GM23338 (cell line): ENCODE results near the gene C15orf61. TPM values are rescaled to one million over a fixed set of nuclear protein-coding genes. Genes with fewer than 3 reads are reported as not detected.

Experiments used
- ATAC-seq: fragments of 200-7000 bp; cut with Tn5 transposase; 3 replicates; pipeline ENCODE4 v1.9.1; 2020
- DNase-seq: peaks from one replicate; pipeline ENCODE4 v3.0.0-alpha.2; 2015; ENCODE audit warnings: low spot score
- H2AFZ ChIP-seq: fragments of 200-600 bp; sonication (generic); 2 replicates; pipeline ENCODE4 v1.8.0; 2016; ENCODE audit warnings: antibody characterized with exemption, mild to moderate bottlenecking, moderate library complexity
- H3F3A ChIP-seq: fragments of 200-600 bp; sonication (generic); replicated peaks from 2 replicates; pipeline ENCODE4 v1.8.0; 2017; ENCODE audit warnings: antibody characterized with exemption, mixed run types, low read depth
- H3K27ac ChIP-seq: fragments of 200-600 bp; sonication (generic); 2 replicates; pipeline ENCODE4 v1.6.1; 2016; ENCODE audit warnings: low read depth
- H3K27me3 ChIP-seq: fragments of 200-600 bp; sonication (generic); 2 replicates; pipeline ENCODE4 v1.8.0; 2016; ENCODE audit warnings: mild to moderate bottlenecking, mixed run types, moderate library complexity; ENCODE audit not compliant: insufficient read depth
- H3K36me3 ChIP-seq: fragments of 200-600 bp; sonication (generic); 2 replicates; pipeline ENCODE4 v1.8.0; 2016; ENCODE audit warnings: mild to moderate bottlenecking; ENCODE audit not compliant: insufficient read depth
- H3K4me1 ChIP-seq: fragments of 200-600 bp; sonication (generic); 2 replicates; pipeline ENCODE4 v1.8.0; 2016; ENCODE audit warnings: mild to moderate bottlenecking, moderate library complexity; ENCODE audit not compliant: insufficient read depth
- H3K4me2 ChIP-seq: fragments of 200-600 bp; sonication (generic); 2 replicates; pipeline ENCODE4 v1.7.1; 2017; ENCODE audit warnings: mixed run types
- H3K4me3 ChIP-seq: fragments of 200-600 bp; sonication (generic); 2 replicates; pipeline ENCODE4 v1.6.1; 2016; ENCODE audit warnings: mixed run types
- H3K79me2 ChIP-seq: fragments of 200-600 bp; sonication (generic); replicated peaks from 2 replicates; pipeline ENCODE4 v1.8.0; 2017; ENCODE audit warnings: mild to moderate bottlenecking; ENCODE audit not compliant: insufficient read depth
- H3K9me2 ChIP-seq: fragments of 200-600 bp; sonication (generic); 2 replicates; pipeline ENCODE4 v1.8.0; 2017; ENCODE audit not compliant: insufficient read depth
- H4K20me1 ChIP-seq: fragments of 200-600 bp; sonication (generic); replicated peaks from 2 replicates; pipeline ENCODE4 v1.8.0; 2017; ENCODE audit warnings: mild to moderate bottlenecking; ENCODE audit not compliant: insufficient read depth
- H3K27ac Mint-ChIP-seq: 2 replicates; pipeline ENCODE4 v1.8.0; 2020; ENCODE audit warnings: inconsistent platforms, mild to moderate bottlenecking, moderate library complexity, mixed read lengths
- H3K27me3 Mint-ChIP-seq: 3 replicates; pipeline ENCODE4 v1.8.0; 2022; ENCODE audit warnings: low read depth, mild to moderate bottlenecking, moderate library complexity, mixed read lengths, inconsistent platforms; ENCODE audit not compliant: insufficient read depth, poor library complexity
- H3K36me3 Mint-ChIP-seq: 3 replicates; pipeline ENCODE4 v1.8.0; 2021; ENCODE audit warnings: low read depth, mild to moderate bottlenecking, inconsistent platforms, moderate library complexity, mixed read lengths
- H3K4me1 Mint-ChIP-seq: 3 replicates; pipeline ENCODE4 v1.8.0; 2020; ENCODE audit warnings: mild to moderate bottlenecking, inconsistent platforms, mixed read lengths
- H3K4me3 Mint-ChIP-seq: 3 replicates; pipeline ENCODE4 v1.8.0; 2021; ENCODE audit warnings: moderate library complexity, mild to moderate bottlenecking, inconsistent platforms, mixed read lengths
- H3K9me3 Mint-ChIP-seq: 3 replicates; pipeline ENCODE4 v1.8.0; 2020; ENCODE audit warnings: moderate library complexity, mild to moderate bottlenecking, inconsistent platforms, mixed read lengths
- POLR2AphosphoS5 ChIP-seq: IDR thresholded peaks from 2 replicates; pipeline ENCODE4 v1.6.1; 2016; ENCODE audit warnings: antibody characterized with exemption, low read depth
- STAT1 ChIP-seq: IDR thresholded peaks from one replicate; pipeline ENCODE4 v1.6.1; 2016; ENCODE audit warnings: antibody characterized with exemption; ENCODE audit not compliant: unreplicated experiment
- polyA plus RNA-seq: library from polyadenylated mRNA; unstranded; fragments of >200 nt; fragmentation: Nextera tagmentation; extraction: Ambion mirVana; gene quantifications from 2 replicates; pipeline ENCODE4 v1.2.1, GENCODE V29; 2016
- total RNA-seq: library from RNA; depleted of rRNA; stranded (reverse); fragments of >200 nt; shearing (Covaris generic); gene quantifications from 2 replicates; pipeline ENCODE4 v1.2.3, GENCODE V29; 2014
- TF ChIP-seq, protein P1 (sequence below): IDR thresholded peaks from one replicate; pipeline ENCODE4 v1.6.1; 2018; ENCODE audit warnings: antibody characterized with exemption; ENCODE audit not compliant: unreplicated experiment
- TF ChIP-seq, protein P2 (sequence below), 2 experiments: fragments of 200-600 bp in 1 of 2; sonication (generic) in 1 of 2; conservative IDR thresholded peaks; 2 replicates each; pipeline versions ENCODE4 v1.5.1 to v1.6.1; 2016 to 2017; ENCODE audit warnings: antibody characterized with exemption in 2 of 2, low read depth in 2 of 2, mild to moderate bottlenecking in 2 of 2, moderate library complexity in 1 of 2
- TF ChIP-seq, protein P3 (sequence below): fragments of 250-450 bp; sonication (Bioruptor Pico); IDR thresholded peaks from 2 replicates; pipeline ENCODE4 v1.5.0; 2020; ENCODE audit warnings: mild to moderate bottlenecking, moderate library complexity

The C15orf61 gene
- total and polyA plus RNA-seq, 2 experiments from 2014 or later: 1.8 to 5.9 TPM

DNA sequence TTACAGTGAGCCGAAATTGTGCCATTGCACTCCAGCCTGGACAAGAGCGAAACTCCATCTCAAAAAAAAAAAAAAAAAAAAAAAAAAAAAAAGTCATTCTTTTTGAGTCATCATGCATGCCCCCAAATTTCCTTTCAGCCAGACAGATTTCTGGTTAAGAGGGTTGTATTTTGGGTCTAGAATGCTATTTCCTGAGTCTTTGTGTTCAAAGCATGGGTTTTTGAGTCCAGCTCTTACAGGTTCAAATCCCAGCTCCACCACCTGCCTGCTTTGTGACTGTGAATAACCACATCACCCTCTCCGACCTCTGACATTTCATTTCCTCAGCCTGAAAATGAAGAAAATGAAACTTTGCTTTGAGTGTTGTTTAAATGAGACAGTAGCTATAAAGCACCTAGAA, 9.3 kb upstream of the C15orf61 start:
- H3K4me2 ChIP-seq: no peak overlapping the region

More for the DNA sequence above, 9.3 kb upstream of the C15orf61 start:
- no peaks in the 10 kb centered on the region for H3F3A ChIP-seq
- H3K4me3 Mint-ChIP-seq: no peak overlapping the region
- H3K4me3 ChIP-seq: no peak overlapping the region
- H2AFZ ChIP-seq: no peak overlapping the region
- no peaks in the 10 kb centered on the region for H3K79me2 ChIP-seq
- H3K9me3 Mint-ChIP-seq: no peaks in the 10 kb centered on the region
- no peaks in the 10 kb centered on the region for H4K20me1 ChIP-seq
- DNase-seq (no peak), ATAC-seq (no peak)
- TF ChIP-seq, protein P1, sequence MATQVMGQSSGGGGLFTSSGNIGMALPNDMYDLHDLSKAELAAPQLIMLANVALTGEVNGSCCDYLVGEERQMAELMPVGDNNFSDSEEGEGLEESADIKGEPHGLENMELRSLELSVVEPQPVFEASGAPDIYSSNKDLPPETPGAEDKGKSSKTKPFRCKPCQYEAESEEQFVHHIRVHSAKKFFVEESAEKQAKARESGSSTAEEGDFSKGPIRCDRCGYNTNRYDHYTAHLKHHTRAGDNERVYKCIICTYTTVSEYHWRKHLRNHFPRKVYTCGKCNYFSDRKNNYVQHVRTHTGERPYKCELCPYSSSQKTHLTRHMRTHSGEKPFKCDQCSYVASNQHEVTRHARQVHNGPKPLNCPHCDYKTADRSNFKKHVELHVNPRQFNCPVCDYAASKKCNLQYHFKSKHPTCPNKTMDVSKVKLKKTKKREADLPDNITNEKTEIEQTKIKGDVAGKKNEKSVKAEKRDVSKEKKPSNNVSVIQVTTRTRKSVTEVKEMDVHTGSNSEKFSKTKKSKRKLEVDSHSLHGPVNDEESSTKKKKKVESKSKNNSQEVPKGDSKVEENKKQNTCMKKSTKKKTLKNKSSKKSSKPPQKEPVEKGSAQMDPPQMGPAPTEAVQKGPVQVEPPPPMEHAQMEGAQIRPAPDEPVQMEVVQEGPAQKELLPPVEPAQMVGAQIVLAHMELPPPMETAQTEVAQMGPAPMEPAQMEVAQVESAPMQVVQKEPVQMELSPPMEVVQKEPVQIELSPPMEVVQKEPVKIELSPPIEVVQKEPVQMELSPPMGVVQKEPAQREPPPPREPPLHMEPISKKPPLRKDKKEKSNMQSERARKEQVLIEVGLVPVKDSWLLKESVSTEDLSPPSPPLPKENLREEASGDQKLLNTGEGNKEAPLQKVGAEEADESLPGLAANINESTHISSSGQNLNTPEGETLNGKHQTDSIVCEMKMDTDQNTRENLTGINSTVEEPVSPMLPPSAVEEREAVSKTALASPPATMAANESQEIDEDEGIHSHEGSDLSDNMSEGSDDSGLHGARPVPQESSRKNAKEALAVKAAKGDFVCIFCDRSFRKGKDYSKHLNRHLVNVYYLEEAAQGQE: no peak
- TF ChIP-seq STAT1: no peak
- TF ChIP-seq, protein P2, sequence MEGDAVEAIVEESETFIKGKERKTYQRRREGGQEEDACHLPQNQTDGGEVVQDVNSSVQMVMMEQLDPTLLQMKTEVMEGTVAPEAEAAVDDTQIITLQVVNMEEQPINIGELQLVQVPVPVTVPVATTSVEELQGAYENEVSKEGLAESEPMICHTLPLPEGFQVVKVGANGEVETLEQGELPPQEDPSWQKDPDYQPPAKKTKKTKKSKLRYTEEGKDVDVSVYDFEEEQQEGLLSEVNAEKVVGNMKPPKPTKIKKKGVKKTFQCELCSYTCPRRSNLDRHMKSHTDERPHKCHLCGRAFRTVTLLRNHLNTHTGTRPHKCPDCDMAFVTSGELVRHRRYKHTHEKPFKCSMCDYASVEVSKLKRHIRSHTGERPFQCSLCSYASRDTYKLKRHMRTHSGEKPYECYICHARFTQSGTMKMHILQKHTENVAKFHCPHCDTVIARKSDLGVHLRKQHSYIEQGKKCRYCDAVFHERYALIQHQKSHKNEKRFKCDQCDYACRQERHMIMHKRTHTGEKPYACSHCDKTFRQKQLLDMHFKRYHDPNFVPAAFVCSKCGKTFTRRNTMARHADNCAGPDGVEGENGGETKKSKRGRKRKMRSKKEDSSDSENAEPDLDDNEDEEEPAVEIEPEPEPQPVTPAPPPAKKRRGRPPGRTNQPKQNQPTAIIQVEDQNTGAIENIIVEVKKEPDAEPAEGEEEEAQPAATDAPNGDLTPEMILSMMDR (conservative IDR thresholded peaks at IDR 0.05; ENCODE audit: low read depth in 2 of 2): no peak
- TF ChIP-seq, protein P3, sequence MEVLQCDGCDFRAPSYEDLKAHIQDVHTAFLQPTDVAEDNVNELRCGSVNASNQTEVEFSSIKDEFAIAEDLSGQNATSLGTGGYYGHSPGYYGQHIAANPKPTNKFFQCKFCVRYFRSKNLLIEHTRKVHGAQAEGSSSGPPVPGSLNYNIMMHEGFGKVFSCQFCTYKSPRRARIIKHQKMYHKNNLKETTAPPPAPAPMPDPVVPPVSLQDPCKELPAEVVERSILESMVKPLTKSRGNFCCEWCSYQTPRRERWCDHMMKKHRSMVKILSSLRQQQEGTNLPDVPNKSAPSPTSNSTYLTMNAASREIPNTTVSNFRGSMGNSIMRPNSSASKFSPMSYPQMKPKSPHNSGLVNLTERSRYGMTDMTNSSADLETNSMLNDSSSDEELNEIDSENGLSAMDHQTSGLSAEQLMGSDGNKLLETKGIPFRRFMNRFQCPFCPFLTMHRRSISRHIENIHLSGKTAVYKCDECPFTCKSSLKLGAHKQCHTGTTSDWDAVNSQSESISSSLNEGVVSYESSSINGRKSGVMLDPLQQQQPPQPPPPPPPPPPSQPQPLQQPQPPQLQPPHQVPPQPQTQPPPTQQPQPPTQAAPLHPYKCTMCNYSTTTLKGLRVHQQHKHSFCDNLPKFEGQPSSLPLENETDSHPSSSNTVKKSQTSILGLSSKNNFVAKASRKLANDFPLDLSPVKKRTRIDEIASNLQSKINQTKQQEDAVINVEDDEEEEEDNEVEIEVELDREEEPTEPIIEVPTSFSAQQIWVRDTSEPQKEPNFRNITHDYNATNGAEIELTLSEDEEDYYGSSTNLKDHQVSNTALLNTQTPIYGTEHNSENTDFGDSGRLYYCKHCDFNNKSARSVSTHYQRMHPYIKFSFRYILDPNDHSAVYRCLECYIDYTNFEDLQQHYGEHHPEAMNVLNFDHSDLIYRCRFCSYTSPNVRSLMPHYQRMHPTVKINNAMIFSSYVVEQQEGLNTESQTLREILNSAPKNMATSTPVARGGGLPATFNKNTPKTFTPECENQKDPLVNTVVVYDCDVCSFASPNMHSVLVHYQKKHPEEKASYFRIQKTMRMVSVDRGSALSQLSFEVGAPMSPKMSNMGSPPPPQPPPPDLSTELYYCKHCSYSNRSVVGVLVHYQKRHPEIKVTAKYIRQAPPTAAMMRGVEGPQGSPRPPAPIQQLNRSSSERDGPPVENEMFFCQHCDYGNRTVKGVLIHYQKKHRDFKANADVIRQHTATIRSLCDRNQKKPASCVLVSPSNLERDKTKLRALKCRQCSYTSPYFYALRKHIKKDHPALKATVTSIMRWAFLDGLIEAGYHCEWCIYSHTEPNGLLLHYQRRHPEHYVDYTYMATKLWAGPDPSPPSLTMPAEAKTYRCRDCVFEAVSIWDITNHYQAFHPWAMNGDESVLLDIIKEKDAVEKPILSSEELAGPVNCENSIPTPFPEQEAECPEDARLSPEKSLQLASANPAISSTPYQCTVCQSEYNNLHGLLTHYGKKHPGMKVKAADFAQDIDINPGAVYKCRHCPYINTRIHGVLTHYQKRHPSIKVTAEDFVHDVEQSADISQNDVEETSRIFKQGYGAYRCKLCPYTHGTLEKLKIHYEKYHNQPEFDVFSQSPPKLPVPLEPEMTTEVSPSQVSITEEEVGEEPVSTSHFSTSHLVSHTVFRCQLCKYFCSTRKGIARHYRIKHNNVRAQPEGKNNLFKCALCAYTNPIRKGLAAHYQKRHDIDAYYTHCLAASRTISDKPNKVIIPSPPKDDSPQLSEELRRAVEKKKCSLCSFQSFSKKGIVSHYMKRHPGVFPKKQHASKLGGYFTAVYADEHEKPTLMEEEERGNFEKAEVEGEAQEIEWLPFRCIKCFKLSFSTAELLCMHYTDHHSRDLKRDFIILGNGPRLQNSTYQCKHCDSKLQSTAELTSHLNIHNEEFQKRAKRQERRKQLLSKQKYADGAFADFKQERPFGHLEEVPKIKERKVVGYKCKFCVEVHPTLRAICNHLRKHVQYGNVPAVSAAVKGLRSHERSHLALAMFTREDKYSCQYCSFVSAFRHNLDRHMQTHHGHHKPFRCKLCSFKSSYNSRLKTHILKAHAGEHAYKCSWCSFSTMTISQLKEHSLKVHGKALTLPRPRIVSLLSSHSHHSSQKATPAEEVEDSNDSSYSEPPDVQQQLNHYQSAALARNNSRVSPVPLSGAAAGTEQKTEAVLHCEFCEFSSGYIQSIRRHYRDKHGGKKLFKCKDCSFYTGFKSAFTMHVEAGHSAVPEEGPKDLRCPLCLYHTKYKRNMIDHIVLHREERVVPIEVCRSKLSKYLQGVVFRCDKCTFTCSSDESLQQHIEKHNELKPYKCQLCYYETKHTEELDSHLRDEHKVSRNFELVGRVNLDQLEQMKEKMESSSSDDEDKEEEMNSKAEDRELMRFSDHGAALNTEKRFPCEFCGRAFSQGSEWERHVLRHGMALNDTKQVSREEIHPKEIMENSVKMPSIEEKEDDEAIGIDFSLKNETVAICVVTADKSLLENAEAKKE (CRISPR knock-in tag): no peak
- TF ChIP-seq POLR2AphosphoS5: no peak
- no peaks in the 10 kb centered on the region for H3K27me3 ChIP-seq
- 0 out of 3 replicates have a peak, but pooled peaks cover 2% of the 10 kb centered on the region for H3K4me1 Mint-ChIP-seq
- peaks cover 1% of the 10 kb centered on the region for H3K27me3 Mint-ChIP-seq
- no peak overlapping the region for H3K27ac ChIP-seq
- H3K9me2 ChIP-seq: no peaks in the 10 kb centered on the region
- no peaks in the 10 kb centered on the region for H3K4me1 ChIP-seq
- H3K27ac Mint-ChIP-seq: no peak overlapping the region
- no peaks in the 10 kb centered on the region for H3K36me3 Mint-ChIP-seq
- H3K36me3 ChIP-seq: no peaks in the 10 kb centered on the region; the same call in none of the 2 replicates
